NCI-H510A treated with DMSO at 0.1 percent for 48 hours (cell line): ENCODE measurements around the gene TEX29.

ENCODE experiments used
- DNase-seq: peaks from one replicate; lab custom pipeline; 2025; lab: John Stamatoyannopoulos, UW

The TEX29 gene

DNA sequence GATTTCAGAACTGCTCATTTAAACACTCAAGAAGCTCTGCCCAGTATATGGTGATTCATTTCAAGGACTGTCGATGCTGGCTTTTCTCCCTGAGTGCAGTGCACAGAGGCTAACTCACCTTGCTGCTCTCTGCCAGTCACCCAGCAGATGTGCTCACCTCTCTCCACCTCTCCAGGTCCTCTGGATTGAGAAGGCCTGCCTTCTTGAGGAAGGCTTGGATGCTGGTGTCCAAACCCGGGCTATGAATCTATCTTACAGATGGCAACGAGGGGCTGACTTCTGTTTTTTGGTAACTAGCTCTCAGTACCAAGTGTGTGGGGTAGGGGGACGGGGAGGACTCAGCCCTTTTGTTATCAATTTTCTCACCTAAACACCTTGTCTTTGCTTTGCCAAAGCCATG lies 47.6 kb downstream of the TEX29 start:
- DNase-seq: no peak

DNA sequence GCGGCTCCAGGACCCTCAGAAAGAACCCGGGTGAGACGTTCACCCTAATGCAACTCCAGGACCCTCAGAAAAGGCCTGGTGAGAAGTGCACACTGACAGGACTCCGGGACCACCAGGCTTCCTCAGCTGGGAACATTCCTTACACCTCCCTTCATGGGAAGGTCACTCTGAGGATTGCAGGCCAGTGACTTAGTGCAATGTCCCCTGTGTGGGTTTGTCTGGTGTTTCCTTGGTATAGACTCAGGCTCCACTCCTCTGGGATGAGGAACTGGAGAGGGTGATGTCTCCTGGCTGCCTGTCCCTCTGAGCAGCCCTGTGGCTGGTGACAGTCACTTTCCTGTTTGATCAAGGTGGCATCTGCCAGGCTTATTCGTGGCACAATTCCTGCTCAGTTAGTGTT lies 49.7 kb downstream of the TEX29 start:
- DNase-seq: no peak

DNA sequence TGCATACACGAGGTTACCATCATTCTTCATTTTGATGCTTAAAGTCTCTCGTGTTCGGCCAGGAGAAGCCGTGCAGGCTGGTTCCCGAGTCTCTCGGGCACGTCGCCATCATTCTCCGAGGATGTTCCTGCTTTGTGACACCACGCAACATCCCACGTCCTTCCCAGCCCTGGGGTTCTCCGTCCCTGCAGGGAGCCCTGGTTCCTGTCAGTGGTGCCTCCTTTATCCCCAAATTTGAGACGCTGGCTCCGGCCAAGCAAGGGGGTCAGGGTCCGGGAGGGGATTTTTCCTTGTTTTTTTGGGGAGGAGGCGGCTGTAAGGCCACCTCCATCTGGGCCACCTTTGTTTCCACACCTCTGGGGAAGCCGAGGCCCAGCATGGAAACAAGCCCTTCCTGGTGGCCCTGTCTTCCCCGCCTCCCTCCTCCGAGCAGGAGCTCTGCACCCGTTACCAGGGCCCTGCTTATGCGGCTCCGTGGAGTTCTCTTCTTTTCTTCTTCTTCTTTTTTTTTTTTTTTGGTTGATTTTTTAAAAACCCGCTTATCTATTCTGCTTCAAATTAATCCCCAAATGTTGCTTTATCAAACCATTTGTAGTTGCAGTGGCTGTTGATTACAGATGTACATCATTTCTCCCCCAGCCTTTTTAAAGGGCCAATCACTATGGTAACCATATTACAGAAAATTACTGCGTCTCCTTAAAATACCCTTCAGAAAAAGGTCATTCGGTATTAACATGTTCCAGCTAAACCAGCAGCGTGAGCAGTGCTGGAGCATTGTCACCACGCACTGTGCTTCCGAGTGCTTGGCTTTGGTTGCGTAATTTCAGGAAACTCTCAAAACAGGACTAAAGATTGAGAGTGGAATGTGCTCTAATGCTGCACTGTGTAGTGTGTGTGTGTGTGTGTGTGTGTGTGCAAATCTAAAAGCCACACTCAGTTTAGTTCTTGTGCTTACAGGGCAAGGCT lies 50.4 kb downstream of the TEX29 start:
- no peak for DNase-seq

DNA sequence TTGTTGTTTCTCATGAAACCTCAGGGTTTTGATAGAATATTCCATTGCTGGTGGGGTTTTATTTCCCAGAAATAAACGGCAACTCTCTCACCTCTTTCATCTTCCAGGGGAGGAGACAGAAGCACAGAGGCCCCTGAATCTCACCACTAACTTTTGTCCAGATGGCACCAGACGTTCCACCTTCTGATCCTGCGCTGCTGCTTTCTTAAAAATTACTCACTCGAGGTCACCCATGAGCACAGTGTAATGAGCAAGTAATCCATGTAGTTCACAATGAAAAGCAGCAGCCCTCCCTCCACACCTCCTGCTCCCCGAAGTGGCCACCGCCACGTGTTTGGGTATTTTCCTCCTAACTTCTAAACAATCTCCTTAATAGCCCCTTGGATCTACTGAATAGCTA lies 51.3 kb downstream of the TEX29 start:
- no peak for DNase-seq

DNA sequence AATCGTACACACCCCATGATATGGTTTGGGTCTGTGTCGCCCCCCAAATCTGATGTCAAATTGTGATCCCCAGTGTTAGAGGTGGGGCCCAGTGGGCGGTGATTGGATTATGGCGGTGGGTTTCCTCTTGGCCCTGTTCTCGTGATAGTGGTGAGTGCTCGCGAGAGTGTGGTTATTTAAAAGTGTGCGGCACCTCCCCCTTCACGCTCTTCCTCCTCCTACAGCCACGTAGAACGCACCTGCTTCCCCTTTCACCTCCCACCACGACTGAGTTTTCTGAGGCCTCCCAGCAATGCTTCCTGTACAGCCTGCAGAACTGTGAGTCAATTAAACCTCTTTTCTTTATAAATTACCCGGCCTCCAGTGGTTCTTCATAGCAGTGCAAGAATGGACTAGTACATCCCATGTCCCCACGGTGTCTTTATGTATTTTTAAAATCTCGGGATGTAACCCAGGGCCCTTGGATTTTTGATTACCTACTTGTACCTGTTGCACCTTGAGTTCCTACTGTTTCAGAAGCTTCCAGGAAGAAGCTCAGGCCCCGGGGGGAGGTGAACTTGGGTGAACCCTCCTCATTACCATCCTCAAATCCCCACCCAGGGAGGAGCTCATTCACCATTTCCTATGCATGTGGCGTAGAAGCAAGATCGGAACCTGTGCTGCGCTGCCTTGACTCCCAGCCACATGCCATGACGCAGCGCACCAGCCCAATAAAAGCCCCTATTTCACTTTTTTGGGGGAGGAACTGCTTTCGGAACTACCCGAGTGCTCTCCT lies 52.4 kb downstream of the TEX29 start:
- DNase-seq: no peak

DNA sequence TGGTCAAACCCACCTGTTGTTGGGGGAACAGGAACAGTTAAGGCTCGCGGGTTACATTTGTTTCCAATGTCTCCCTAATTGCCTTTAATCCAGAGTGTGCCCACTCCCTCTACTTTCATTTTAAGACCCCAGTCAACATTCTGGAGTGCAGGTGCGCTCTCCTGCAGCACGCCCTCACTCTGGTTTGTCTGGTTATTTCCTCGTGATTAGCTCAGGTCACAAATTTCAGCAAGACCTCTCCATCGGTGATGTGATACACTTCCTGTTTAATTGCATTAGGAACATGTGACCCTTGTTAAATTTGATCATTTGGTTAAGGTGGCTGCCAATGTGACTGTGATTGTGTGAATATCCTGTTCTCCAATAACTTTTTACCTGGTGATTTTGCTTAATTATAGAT lies 53.0 kb downstream of the TEX29 start:
- DNase-seq: no peak

DNA sequence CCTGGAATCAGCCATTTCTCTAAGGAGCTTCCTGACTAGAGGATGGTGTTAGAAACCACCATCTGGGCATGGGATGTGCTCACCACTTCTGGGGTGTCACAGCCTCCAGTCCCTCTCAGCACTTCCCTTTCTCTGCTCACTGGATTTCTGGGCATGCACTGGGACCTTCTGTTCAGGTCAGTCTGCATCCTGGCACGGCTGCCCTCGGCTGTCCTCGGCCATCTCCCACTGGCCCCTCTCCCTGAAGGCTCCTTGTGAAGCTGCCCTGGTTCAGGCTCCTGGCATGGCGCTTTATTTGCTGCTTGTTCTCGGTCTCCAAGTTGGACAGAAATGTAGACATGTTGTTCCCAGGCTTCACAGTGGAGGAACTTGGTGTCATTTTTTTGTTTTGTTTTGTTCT lies 60.0 kb downstream of the TEX29 start:
- DNase-seq: no peak

DNA sequence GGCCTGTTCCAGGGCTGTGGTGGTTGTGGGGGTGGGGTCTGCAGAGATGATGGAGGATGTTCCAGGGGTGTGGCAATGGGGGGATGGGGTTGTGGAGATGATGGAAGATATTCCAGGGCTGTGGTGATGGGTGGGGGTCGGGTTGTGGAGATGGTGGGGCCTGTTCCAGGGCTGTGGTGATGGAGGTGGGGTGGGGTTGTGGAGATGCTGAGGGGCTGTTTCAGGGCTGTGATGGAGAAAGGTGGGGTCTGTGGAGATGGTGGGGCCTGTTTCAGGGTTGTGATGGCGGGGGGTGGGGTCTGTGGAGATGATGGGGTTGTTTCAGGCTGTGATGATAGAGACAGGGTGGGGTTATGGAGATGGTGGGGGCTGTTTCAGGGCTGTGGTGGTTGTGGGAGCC lies 62.0 kb downstream of the TEX29 start:
- DNase-seq: no peak

DNA sequence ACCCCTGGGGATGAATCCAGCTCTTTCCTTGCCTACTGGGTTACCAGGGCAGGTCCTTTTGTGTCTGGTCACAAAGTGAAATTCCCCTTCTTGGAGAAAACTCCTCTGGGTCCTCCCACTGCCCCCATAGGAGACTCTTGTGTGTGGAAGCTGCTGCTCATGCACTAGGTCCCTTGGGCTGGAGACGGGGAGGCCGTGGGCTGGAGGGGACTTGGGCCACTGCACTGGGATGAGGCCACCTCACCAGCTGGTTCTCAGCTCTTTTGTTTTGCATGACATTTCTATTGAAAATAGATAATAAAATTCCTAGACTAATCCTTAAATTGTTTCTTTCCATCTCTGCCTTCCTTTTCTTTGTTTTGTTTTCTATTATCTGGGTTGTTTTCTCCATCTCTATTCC lies 62.4 kb downstream of the TEX29 start:
- DNase-seq: no peak

DNA sequence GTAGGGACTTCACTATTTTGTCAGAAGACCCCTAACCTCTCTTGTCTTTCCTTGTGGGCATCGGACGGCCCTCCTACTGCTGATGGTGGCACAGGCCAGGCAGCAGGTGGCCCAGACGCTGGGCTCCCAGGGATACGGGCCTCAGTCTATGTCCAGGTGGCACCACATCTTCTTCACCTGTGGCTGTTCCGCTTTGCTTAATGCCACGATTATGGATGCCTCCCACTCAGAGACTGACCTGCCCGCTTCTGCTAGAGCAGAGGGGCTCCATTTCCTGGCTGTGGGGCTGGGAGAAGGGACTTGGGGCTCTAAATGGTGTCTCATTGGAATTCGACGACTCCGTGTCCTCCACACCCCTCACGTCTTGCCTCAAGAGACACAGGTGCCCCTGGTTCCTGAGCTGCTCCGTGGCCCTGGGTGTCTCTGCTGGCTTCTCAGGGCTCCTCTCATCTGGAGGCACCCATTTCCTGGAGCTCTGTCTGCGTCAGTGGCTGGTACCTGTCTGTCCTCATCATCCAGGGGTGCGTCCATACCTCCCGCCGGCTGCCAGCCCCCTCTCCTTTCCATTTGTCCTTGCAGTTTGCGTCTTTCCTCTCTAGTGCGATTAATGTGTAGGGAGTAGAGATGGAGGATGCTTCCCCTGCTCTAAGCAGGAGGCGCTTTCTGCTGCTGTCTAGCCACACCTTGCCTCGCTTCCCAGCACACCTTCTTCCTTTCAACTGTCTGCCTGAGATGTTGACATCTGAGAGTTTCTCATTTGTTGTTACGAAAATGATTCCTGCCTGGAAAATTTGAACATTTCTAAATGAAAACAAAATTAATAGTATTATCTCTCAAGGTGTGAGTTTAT lies 63.4 kb downstream of the TEX29 start:
- no peak for DNase-seq

DNA sequence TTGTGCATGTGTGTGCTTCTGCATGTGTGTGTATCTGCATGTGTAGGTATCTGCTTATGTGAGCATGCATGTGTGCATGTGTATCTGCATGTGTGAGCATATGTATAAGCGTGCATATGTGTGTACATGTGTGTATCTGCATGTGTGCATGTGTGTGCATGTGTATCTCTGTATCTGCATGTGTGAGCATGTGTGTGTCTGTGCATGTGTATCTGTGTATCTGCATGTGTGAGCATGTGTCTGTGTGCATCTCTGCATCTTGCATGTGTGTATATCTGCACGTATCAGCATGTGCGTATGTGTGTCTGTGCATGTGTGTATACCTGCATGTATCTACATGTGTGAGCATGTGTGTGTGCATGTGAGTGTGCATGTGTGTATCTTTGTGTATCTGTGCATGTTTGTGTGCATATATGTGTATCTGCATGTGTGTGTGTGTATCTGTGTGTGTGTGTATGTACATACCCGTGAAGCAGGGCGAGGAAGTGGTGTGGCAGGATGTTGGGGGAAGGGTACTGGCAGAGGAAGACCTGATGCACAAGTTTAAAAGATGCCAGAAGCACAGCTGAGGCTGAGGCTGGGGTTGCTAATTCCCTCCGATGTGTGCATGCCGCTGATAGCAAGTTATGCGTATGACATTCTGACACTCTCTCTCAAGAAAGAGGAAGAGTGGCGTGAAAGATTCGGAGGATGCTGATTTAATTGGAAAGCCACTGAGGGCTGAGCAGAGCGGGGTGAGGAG lies 64.2 kb downstream of the TEX29 start:
- DNase-seq: no peak

DNA sequence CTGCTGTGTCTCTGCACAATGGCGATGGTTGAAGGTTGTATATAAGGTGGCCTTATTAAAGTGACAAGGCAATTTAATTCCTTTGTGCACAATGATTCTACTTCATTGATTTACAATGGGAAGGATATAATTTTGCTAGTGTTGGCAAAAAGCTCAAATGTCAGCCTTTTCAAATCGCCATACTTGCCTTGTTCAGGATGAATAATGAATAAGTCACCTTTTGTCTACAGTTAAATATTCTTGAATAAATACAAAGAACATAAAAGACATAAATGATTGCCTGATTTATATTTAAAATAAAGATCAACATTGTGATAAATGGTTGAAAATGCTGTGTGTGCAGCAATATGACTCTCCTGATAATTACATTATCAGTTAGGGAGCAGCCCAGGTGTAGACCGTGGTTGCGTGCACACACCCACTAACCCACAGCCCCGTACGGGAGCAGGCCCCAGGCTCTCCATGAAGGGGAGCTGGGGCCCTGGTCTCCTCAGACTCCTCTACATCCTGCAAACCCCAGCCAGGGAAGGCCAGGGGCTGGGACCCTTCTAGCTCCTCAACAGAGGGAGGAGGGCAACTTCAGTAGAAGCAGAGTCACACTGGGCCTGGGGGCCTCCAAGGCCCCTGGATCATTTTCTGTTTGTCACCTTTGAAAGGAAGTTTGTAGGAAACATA lies 64.9 kb downstream of the TEX29 start:
- DNase-seq: no peak

DNA sequence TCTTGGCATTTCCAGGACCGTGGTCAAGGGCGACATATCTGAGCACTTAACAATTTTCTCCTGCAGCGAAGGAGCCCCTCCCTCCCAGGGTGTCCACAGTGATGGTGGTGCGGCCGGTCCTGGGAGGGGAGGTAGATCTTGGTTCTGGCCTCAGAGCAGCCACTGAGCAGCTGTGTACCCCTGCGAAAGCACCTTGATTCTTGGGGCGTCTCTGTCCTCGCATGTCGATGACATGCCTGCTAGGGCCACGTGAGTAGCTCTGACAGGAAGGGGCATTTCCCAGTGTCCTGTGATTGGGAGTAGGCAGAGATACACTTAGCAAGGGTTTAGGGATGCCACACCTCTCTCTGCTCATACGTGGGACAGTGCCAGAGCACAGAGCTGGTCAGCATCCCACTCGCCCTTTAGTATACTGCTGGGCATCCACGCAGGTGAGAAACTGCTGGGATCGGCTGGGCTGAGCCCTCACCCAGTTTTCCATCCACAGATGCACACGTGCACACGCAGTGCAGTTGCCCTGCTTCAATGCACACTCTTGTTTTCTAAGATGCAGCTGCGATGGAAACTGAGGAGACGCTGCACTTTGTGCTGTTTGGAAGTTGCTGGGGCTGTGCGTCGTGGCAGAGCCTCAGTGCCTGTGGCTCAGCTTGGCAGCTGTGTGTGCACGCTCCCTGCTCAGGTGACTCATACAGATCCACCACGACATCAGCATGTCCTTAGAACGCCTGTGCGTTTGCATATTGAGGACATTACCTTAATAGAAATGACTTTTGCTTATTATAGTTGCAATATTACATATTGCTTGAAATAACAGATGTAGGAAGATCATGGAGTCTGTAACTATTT lies 66.8 kb downstream of the TEX29 start:
- no peak for DNase-seq

DNA sequence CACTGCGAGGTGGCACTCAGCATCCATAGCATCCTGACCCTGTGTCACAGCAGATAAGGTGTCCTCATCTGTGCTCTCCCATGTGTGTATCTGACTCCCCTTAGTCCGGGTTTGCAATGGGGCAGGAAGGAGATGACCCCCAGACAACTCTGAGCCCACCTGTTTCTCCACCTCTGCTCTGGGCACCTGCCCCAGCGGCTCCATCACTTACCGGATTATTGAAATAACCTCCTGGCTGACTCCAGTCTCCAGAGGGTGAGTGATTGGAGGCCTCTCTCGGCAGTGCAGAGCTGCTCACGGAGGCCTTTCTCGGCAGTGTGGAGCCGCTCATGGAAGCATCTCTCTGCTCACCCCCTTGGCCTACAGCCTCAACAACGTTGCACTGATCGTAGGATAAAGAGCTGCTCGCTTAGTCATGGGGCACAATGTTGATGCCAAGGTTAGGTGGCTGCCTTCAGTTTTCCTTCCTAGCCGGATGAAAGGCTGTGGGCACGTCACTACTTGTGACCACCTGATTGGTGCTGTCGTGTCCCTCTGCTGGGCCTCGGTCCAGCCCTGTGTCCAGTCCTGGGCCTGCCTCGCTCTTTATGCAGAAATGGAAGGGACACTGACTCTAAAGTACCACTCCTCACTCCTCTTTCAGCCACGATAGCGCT lies 67.6 kb downstream of the TEX29 start:
- DNase-seq: no peak

DNA sequence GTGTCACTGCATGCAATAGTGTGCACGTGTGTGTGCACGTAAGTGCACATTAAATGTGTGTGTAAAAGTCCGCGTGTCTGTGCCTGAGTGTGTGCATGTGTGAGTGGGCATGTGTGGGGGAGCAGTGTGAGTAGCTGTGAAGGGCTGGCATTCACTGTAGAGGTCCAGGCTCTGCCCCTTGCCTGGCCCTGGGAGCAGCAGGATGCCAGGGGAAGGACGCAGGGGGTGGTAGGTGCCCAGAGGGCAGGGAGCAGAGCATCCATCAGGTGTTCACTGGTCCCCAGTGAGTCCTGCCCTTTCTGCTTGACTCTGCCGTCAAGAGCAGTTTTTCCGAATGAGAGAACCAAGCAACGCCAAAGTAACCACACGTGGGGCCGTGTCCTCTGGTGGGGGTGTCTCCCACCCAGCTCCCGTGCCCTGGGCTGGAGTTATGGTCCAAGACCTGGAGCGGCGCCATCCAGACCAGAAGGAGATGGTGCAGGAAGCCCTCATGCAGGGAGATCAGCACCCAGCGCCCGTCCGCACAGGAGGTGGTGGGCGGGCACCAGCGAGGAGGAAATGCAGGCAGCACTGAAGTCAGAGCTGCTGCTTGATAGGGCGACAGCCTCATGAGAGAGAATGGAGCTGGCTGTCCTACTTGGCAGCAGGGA lies 68.5 kb downstream of the TEX29 start:
- DNase-seq: no peak

DNA sequence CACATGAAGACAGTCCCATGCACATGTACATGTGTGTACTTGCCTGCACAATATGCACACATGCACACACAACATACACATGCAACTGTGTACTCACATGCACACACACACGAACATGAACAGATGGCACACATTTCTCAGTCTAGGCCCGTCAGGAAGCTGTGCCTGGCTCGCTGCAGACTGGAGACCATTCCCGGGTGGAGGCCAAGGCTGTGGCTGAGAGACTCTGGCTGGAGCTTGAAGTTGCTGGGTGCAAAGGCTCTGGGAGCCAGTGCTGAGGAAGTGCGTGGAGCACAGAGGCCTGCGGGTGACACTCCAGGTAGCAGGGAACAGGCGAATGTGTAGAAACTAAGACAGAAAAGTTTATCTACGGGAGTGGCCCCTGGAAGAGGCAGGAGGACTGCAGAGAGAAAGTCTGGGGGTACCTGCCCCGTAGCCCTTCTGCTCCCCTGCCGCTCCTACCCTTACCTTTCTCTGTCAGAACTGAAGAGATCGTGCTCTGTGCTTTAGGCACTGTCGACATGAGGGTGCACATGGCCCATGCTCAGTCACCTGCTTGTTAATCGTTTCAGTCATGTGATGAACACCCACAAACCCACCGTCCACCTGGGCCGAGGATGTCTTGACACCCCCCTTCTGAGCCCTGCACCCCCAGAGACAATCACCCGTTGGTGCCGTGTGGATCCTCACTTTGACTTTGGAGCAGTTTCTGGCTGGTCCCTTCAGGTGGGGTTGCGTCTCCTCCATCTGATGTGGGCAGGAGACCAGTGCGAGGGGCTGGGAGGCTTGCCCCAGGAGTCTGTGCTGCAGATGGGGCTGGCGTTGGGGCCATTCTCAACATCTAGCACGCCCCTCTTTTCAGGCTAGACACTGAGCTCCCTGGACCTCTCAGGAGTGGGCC lies 69.4 kb downstream of the TEX29 start:
- DNase-seq: no peak

DNA sequence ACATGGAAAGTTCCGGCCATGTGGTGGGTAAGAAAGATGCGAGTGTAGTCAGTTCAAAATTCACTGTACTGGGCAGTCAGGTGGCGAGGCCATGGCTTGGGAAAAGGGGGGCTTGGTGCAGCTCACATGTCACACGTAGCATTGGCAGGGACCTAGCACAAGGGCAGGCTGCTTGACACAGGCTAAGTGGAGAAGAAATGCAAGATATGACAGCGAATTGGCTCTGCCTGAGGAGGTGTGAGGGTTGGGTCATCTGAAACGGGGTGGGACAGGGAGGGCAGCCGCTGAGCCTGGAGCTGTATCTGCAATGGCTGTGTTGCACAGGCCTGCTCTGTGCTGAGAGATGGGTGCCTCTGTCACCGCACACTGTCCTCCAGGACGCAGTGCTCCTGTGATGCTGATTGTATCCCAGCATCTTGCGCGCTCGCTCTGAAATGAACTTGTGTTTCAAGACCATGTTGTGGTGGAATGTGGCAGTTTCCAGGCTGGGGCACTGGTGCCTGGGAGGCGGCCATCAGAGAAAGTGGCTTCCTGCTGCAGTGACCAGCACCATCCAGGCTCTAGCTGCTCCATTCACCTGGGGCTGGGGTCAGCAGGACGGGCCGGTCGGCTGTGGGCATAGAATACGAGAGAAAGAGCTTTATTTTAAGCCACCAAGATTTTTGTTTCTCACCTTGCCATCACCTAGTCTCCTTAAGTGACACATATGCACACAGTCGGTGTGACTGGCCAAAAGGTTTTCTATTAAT lies 70.3 kb downstream of the TEX29 start:
- no peak for DNase-seq
